ENCODE results near the gene ESYT1. TPM values are rescaled to one million over a fixed set of nuclear protein-coding genes. Genes with fewer than 3 reads are reported as not detected.

Gene ESYT1
- total RNA-seq, 1 donor from 2014 or later: 66.4 TPM

DNA sequence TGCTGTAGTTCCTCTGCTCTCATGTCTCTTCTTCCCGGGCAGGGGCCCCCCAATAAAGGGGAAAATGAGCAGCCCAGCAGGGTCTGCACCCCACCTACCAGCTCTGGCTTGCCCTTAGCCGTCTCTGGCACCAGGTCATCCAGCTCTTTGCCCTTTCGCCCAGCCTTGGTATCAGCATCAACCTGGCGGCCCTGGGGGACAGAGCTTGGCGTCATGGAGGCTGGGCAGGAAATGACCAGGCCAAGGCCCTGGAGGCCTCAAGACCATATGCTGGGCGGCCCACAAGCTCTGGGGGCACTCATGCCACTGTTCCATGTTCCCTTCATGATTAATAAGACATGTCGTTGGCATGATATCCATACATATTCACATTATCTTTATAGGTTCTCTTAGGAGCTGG is 44.8 kb downstream of the ESYT1 start:
- DNase-seq (ENCODE audit: low spot score): no peak

DNA sequence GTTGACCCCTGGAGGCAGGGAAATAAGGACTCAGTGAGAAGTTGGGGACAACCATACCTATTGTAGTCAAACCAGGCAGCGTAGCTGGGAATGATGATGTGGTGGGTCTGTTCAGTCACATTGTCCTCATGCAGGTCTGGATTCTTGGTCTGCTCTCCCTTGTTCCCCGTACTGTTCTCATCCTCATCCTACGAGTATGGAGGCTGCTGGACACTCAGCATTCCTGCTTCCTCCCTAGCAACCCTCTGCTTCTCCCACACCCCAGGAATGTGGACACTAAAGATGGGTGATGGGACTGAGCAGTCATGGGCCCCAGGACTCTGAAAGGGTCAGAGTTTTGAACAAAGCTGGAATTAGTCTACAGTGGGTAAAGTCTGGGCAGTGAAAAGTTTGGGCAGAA is 50.3 kb downstream of the ESYT1 start:
- DNase-seq (ENCODE audit: low spot score): no peak

DNA sequence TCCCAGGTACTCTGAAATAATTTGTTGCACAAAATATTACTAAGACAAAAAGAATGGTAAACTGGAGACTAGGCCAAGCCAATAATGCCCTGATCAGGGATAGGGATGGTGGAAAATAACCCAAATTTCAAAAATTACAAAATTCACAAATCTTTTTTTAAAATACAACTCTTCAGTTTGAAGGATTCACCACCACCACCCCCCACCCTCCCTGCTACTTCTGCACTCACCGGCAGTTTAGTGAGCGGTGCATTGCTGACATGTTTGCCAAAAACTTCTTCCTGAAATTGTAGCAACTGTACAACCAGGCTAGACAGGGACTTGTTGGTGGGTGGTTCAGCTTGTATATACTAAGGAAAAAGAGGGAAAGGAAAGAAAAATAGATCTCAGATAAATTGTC is 58.9 kb downstream of the ESYT1 start:
- DNase-seq (ENCODE audit: low spot score): no peak

DNA sequence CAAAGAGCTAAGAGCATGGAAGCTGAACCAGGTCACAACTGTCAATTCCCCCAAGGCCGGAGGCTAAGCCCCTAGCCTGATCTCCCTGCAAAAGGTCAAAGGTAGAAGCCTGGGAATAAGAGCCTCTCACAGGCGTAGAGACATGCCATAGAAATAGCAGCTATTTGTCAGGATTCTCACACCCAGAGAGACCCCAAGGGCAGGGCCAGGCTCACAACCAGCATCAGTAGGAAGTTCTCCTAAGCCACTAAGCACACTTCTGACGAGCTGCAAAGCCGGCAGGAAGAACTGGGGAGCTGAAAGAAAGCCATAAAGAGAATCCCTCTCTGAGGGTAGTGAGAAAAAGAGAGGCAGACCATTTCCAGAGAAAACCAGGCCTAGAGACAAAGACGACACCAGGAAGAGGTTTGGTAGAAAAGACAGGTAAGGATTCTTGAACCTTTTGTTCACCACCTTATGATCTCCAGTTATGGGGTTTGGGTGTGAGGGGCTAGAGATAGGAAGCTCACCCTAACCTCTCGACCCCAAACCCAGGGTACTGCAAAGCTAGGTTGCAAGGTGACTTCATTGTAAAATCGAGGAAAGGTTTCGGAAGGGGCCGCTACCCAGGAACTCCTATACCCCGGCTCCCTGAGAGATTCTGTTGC is 60.2 kb downstream of the ESYT1 start:
- DNase-seq (ENCODE audit: low spot score): peak; percentile 52

DNA sequence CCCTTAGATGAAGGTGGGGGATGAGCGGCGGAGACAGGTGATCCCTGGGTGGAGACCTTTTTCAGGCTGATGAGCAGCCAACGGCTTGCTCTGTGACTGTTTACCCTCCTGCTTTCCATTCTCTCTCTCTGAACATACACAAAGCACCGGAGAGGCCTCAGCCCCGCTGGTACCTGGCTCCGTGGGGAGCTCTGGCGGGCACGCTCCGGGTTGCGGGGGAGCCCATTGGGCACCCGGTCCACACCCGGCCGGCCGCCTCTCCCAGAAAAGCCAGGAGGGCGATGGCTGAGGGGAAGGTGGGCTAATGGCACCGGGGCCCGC is 60.7 kb downstream of the ESYT1 start:
- no peak for DNase-seq (ENCODE audit: low spot score)

DNA sequence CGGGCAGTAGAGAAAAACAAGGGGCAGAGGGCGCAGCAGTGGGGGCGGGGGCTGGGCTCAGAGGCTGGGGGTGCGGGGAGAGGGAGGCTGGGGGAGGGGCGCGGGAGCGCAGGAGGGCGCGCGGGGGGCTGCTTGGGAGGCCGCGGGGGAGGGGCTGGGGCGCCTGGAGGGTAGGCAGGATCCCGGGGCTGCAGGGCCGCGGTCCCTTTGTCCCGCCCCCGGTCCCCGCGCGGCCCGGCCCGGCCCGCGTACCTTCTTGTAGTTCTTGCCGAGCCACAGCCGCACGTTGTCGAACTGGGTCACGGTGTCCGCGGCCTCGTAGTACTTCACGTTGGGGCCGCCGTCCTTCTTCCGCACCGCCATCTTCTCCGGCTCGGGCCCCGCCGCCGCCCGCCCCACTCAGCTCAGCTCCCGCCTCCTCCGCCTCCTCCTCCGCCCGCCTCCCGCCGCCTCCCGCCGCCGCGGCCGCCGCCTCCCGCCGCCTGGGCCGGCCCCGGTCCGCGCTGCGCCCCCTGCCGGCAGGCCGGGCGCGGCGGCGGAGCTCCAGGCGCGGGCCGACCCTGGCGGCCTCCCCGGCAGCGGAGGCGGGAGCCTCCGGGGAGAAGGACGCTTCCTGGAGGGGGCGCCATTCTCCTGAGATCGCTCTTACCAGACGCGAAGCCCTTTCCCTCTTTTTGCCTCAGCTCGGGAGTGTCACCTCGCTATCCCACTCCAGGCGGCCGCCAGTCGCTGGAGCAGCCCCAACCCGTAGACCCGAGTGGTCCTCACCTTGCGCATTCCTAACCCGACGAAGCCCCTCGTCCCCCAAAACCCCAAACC is 61.2 kb downstream of the ESYT1 start, which contains the start of gene SMARCC2:
Gene SMARCC2, minus strand, starts transcription at position 385 of the 819 bp plus-strand sequence. Its CDS starts 22 bp downstream, at position 363.
- peak; percentile 88 for DNase-seq (ENCODE audit: low spot score)

DNA sequence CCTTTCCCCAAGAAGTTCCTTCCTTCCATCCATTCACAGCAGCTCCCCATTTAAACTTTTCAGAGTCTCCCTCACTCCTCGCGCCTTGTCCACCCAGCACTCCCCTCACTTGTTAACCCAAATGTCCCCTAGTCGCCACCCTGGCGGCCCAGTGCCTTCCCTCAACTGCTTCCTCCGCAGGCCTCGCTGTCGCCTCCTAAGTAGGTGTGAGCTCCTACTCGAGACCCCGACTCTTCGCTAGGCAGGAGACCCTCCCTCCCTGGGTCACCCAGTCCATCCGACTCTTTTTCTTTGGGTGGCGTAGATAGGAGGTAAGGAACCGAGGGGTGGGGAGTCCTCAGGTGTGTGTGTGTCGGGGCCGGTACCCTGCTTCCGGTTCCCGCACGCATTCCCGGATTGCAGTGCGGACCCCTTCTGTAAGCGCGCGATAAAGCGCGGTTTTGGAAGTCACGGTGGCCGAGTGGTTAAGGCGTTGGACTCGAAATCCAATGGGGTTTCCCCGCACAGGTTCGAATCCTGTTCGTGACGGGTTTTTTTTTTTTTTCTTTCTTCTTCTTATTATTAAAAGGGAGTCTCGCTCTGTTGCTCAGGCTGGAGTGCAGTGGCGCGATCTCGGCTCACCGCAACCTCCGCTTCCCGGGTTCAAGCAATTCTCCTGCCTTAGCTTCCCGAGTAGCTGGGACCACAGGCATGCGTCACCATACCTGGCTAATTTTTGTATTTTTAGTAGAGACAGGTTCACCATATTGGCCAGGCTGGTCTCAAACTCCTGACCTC is 62.0 kb downstream of the ESYT1 start:
- DNase-seq (ENCODE audit: low spot score): peak; percentile 92

DNA sequence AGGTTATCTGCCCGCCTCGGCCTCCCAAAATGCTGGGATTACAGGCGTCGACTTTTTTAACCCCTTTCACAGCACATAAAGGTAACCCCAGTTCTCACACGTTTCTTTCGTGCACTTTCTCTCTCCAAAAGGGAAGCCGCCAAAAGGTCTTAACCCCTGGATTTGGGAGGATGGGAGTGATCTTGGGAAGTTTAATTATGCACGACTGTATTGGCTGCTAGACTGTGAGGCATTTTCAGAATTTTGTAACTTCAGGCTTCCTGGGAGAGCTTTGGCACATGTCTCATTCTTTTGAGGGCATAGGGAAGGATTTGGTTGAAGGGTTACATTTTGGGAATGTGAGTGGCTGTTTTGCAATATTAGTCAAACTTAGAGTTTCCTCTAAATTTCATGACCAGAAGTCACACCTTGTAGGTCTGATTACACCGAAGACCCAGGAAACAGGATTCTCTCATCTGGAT is 62.7 kb downstream of the ESYT1 start:
- DNase-seq (ENCODE audit: low spot score): no peak

DNA sequence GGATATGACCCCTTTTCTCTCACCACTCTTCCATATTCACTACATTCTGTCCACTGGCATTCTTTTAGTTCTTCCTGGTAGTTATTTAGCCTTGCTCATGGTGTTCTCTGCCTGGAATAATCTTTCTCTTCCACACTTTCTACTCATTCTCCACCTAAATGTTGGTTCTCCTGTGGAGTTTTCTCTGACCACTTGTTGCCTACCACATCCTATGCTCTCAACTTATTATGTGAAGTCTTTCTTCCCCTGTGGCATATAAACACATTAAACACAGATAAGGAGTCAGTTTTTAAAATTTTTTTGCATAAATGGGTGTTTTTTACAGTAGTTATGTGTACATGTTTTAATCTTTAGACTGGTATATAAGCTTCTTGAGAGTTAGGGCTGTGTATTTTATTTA is 64.5 kb downstream of the ESYT1 start:
- DNase-seq (ENCODE audit: low spot score): no peak

DNA sequence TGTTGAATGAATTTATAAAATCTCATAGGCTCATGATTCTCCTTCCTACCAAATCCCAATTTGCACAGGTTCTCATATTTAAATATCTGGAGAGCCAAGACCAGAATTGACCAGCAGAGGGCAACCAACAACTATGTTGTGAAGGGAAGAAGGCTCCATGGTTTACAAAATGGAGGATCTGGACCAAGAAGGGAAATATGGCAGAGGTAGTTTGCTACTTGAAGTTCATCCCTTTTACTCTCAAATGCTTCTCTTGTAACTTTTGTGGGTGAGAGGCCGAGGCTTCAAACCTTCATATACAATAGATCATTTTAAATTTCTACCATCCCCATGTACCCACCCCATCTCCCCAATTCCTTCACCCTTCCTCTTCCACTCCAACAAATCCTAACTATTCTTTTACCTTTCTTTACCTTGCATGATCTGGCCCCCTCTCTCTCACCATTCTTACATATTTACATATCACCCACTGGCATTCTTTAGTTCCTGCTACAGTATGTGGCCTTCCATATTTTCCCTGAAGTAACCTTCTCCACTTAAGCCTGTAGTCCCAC is 65.0 kb downstream of the ESYT1 start:
- peak; percentile 91 for DNase-seq (ENCODE audit: low spot score)

Other genes starting within 250 kb of the ESYT1 start
- 12.5 TPM for gene PYM1, start 200.4 kb upstream of the ESYT1 start, total RNA-seq (ENCODE audit: insufficient read depth, low replicate concordance)
- gene DGKA, start 197.1 kb upstream of the ESYT1 start, total RNA-seq (ENCODE audit: insufficient read depth, low replicate concordance): 37.8 TPM
- 13.7 TPM for gene PMEL, start 162.2 kb upstream of the ESYT1 start, total RNA-seq (ENCODE audit: insufficient read depth, low replicate concordance)
- gene CDK2, start 161.4 kb upstream of the ESYT1 start, total RNA-seq (ENCODE audit: insufficient read depth, low replicate concordance): 16.6 TPM
- gene RAB5B, start 154.2 kb upstream of the ESYT1 start, total RNA-seq (ENCODE audit: insufficient read depth, low replicate concordance): 37.6 TPM
- 43.8 TPM for gene SUOX, start 131.0 kb upstream of the ESYT1 start, total RNA-seq (ENCODE audit: insufficient read depth, low replicate concordance)
- 4.3 TPM for gene IKZF4, start 107.2 kb upstream of the ESYT1 start, total RNA-seq (ENCODE audit: insufficient read depth, low replicate concordance)
- gene RPS26, start 86.3 kb upstream of the ESYT1 start, total RNA-seq (ENCODE audit: insufficient read depth, low replicate concordance): 76.8 TPM
- 3.1 TPM for gene ERBB3, start 48.1 kb upstream of the ESYT1 start, total RNA-seq (ENCODE audit: insufficient read depth, low replicate concordance)
- gene PA2G4, start 23.7 kb upstream of the ESYT1 start, total RNA-seq (ENCODE audit: insufficient read depth, low replicate concordance): 69.8 TPM
- gene RPL41, start 11.6 kb upstream of the ESYT1 start, total RNA-seq (ENCODE audit: insufficient read depth, low replicate concordance): 3,505 TPM
- gene ZC3H10, start 10.0 kb upstream of the ESYT1 start, total RNA-seq (ENCODE audit: insufficient read depth, low replicate concordance): 4.8 TPM
- 38.8 TPM for gene MYL6B, start 24.3 kb downstream of the ESYT1 start, total RNA-seq (ENCODE audit: insufficient read depth, low replicate concordance)
- 2,679 TPM for gene MYL6, start 30.1 kb downstream of the ESYT1 start, total RNA-seq (ENCODE audit: insufficient read depth, low replicate concordance)
- 37.6 TPM for gene SMARCC2, start 61.2 kb downstream of the ESYT1 start, total RNA-seq (ENCODE audit: insufficient read depth, low replicate concordance)
- gene RNF41, start 93.7 kb downstream of the ESYT1 start, total RNA-seq (ENCODE audit: insufficient read depth, low replicate concordance): 68.9 TPM
- gene NABP2, start 96.1 kb downstream of the ESYT1 start, total RNA-seq (ENCODE audit: insufficient read depth, low replicate concordance): 10.8 TPM
- gene SLC39A5, start 101.8 kb downstream of the ESYT1 start, total RNA-seq (ENCODE audit: insufficient read depth, low replicate concordance): not detected
- gene ANKRD52, start 130.1 kb downstream of the ESYT1 start, total RNA-seq (ENCODE audit: insufficient read depth, low replicate concordance): 5.1 TPM
- gene COQ10A, start 138.7 kb downstream of the ESYT1 start, total RNA-seq (ENCODE audit: insufficient read depth, low replicate concordance): 4.6 TPM
- 35.2 TPM for gene CS, start 172.1 kb downstream of the ESYT1 start, total RNA-seq (ENCODE audit: insufficient read depth, low replicate concordance)
- gene CNPY2, start 187.7 kb downstream of the ESYT1 start, total RNA-seq (ENCODE audit: insufficient read depth, low replicate concordance): 68.4 TPM
- gene PAN2, start 205.7 kb downstream of the ESYT1 start, total RNA-seq (ENCODE audit: insufficient read depth, low replicate concordance): 55.6 TPM
- gene IL23A, start 210.6 kb downstream of the ESYT1 start, total RNA-seq (ENCODE audit: insufficient read depth, low replicate concordance): 6.0 TPM
- gene STAT2, start 231.8 kb downstream of the ESYT1 start, total RNA-seq (ENCODE audit: insufficient read depth, low replicate concordance): 122 TPM
- 2.2 TPM for gene APOF, start 234.6 kb downstream of the ESYT1 start, total RNA-seq (ENCODE audit: insufficient read depth, low replicate concordance)